Nephron (organoid): Measurements from ENCODE around the gene DHRSX.

ENCODE experiments used
- H3K27ac Mint-ChIP-seq, 3 experiments: 2 replicates each; pipeline ENCODE4 v1.8.0; 2020; ENCODE audit warnings: mixed read lengths in 3 of 3, mild to moderate bottlenecking in 2 of 3, moderate library complexity in 1 of 3
- H3K27me3 Mint-ChIP-seq: 2 replicates; pipeline ENCODE4 v1.8.0; 2021; ENCODE audit warnings: low read depth, mild to moderate bottlenecking, moderate library complexity, mixed read lengths
- H3K36me3 Mint-ChIP-seq: 2 replicates; pipeline ENCODE4 v1.8.0; 2020; ENCODE audit warnings: low read depth, mixed read lengths
- H3K4me1 Mint-ChIP-seq: 2 replicates; pipeline ENCODE4 v1.8.0; 2020; ENCODE audit warnings: mixed read lengths
- H3K4me3 Mint-ChIP-seq, 3 experiments: 2 replicates each; pipeline ENCODE4 v1.8.0; 2020; ENCODE audit warnings: mild to moderate bottlenecking in 3 of 3, mixed read lengths in 3 of 3, moderate library complexity in 2 of 3
- H3K9me3 Mint-ChIP-seq: 2 replicates; pipeline ENCODE4 v1.8.0; 2020; ENCODE audit warnings: mixed read lengths
- CTCF ChIP-seq, 3 experiments: fragments of 200-600 bp; sonication (generic); IDR thresholded peaks; one replicate each; pipeline ENCODE4 v1.5.0; 2021; ENCODE audit warnings: antibody characterized with exemption in 3 of 3; ENCODE audit not compliant: unreplicated experiment in 3 of 3

Gene DHRSX

GRCh38 chrX:2432298-2432863, 68.4 kb downstream of the DHRSX start:
- Mint-ChIP-seq H3K4me3 (no peak overlapping the region), H3K27me3 (no peaks in the 10 kb centered on the region), H3K9me3 (peaks cover 2% of the 10 kb centered on the region), H3K36me3 (peaks cover 46% of the 10 kb centered on the region), H3K27ac (peak overlapping the region in 1 of 3 experiments; percentile 12), H3K4me1 (peaks cover 6% of the 10 kb centered on the region)
- TF ChIP-seq CTCF (IDR thresholded peaks at IDR 0.05; ENCODE audit: unreplicated experiment in 3 of 3) = no peak

- H3K9me3 Mint-ChIP-seq = peaks cover 13% of the 10 kb centered on the region
- no peak for TF ChIP-seq CTCF (IDR thresholded peaks at IDR 0.05; ENCODE audit: unreplicated experiment in 3 of 3)
- no peak overlapping the region for H3K27ac Mint-ChIP-seq
- H3K4me1 Mint-ChIP-seq = peaks cover 10% of the 10 kb centered on the region
- H3K36me3 Mint-ChIP-seq = peaks cover 62% of the 10 kb centered on the region
- no peak overlapping the region for H3K4me3 Mint-ChIP-seq
- peaks cover 3% of the 10 kb centered on the region for H3K27me3 Mint-ChIP-seq
Measured at GRCh38 chrX:2430265-2430825, 70.4 kb downstream of the DHRSX start.

- H3K9me3 Mint-ChIP-seq = peaks cover 15% of the 10 kb centered on the region
- peaks cover 72% of the 10 kb centered on the region for H3K36me3 Mint-ChIP-seq
- no peak overlapping the region for H3K4me3 Mint-ChIP-seq
- peaks cover 10% of the 10 kb centered on the region for H3K4me1 Mint-ChIP-seq
- peaks cover 3% of the 10 kb centered on the region for H3K27me3 Mint-ChIP-seq
- no peak for TF ChIP-seq CTCF (IDR thresholded peaks at IDR 0.05; ENCODE audit: unreplicated experiment in 3 of 3)
- no peak overlapping the region for H3K27ac Mint-ChIP-seq
Measured at GRCh38 chrX:2427737-2428136, 73.0 kb downstream of the DHRSX start.

GRCh38 chrX:2427147-2427546, 73.6 kb downstream of the DHRSX start:
- peaks cover 3% of the 10 kb centered on the region for H3K27me3 Mint-ChIP-seq
- H3K4me1 Mint-ChIP-seq = peaks cover 10% of the 10 kb centered on the region
- H3K4me3 Mint-ChIP-seq = no peak overlapping the region
- peaks cover 15% of the 10 kb centered on the region for H3K9me3 Mint-ChIP-seq
- H3K27ac Mint-ChIP-seq = no peak overlapping the region
- no peak for TF ChIP-seq CTCF (IDR thresholded peaks at IDR 0.05; ENCODE audit: unreplicated experiment in 3 of 3)
- peaks cover 70% of the 10 kb centered on the region for H3K36me3 Mint-ChIP-seq

- no peak overlapping the region for H3K27ac Mint-ChIP-seq
Measured at GRCh38 chrX:2426289-2426882, 74.4 kb downstream of the DHRSX start.

More at GRCh38 chrX:2426289-2426882, 74.4 kb downstream of the DHRSX start:
- Mint-ChIP-seq H3K27me3 (peaks cover 3% of the 10 kb centered on the region), H3K4me1 (peaks cover 10% of the 10 kb centered on the region), H3K36me3 (peaks cover 75% of the 10 kb centered on the region), H3K9me3 (peaks cover 15% of the 10 kb centered on the region), H3K4me3 (no peak overlapping the region)
- no peak for TF ChIP-seq CTCF (IDR thresholded peaks at IDR 0.05; ENCODE audit: unreplicated experiment in 3 of 3)
